SK-N-MC (cell line): ENCODE results near the gene KIAA0753.
"Not testable (repeated sequence)": the region's sequence is repeated elsewhere in the genome, so short reads cannot be mapped to it uniquely, and the experiment has no call there.

Source experiments
- DNase-seq: peaks from one replicate; pipeline ENCODE4 v3.0.0-alpha.2; 2011; ENCODE audit warnings: low read depth, low spot score
- H3K27ac ChIP-seq: fragments of 200-600 bp; sonication (generic); 2 replicates; pipeline ENCODE4 v1.5.1; 2016; ENCODE audit warnings: mixed run types
- H3K36me3 ChIP-seq: fragments of 200-600 bp; sonication (generic); 2 replicates; pipeline ENCODE4 v1.6.1; 2017; ENCODE audit warnings: antibody characterized with exemption, low read length, mixed read lengths; ENCODE audit not compliant: insufficient read depth
- H3K4me3 ChIP-seq: fragments of 200-600 bp; sonication (generic); 2 replicates; pipeline ENCODE4 v1.5.1; 2016
- H3K9ac ChIP-seq: fragments of 200-600 bp; sonication (generic); 2 replicates; pipeline ENCODE4 v1.8.0; 2017; ENCODE audit warnings: mixed run types, mixed read lengths; ENCODE audit not compliant: insufficient read length
- H3K9me3 ChIP-seq: fragments of 200-600 bp; sonication (generic); 2 replicates; pipeline ENCODE4 v1.6.1; 2017; ENCODE audit warnings: low read depth, mild to moderate bottlenecking, antibody characterized with exemption, low read length, moderate library complexity, mixed read lengths
- EZH2 ChIP-seq: fragments of 200-600 bp; sonication (generic); IDR thresholded peaks from one replicate; pipeline ENCODE4 v1.6.1; 2017; ENCODE audit warnings: antibody characterized with exemption
- FOXP2 ChIP-seq: optimal IDR thresholded peaks from 2 replicates; pipeline ENCODE3; 2011; ENCODE audit warnings: mild to moderate bottlenecking, moderate library complexity; ENCODE audit not compliant: insufficient read depth; ENCODE audit errors: extremely low read length, control extremely low read depth
- POLR2AphosphoS5 ChIP-seq: IDR thresholded peaks from 2 replicates; pipeline ENCODE4 v1.6.1; 2012; ENCODE audit warnings: mild to moderate bottlenecking, low read depth, low read length, borderline replicate concordance

Gene KIAA0753

DNA sequence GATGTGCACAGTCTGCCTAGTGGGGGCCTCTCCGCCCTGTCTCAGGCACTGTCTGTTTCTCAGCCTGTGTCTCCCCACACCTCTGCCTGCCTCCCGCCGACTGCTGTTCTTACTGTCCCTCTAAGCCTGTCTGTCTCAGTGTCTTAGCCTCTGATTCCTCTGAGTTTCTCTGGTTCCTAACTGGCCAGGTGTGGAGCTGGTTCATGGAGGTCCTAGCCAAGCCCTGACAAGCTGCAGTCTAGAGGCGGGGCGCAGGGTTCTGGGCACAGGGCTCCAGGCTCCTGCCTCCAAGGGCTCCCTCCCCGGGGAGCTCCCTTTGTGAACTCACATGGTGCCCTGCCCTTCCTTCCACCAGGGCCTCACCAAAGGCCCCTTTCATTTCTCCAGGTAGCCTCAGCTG lies 30.5 kb upstream of the KIAA0753 start:
- Histone ChIP-seq H3K4me3 (no peak overlapping the region), H3K27ac (no peak overlapping the region), H3K36me3 (no peaks in the 10 kb centered on the region), H3K9me3 (no peaks in the 10 kb centered on the region), H3K9ac (no peak overlapping the region)
- DNase-seq = no peak
- TF ChIP-seq FOXP2 (no peak), POLR2AphosphoS5 (no peak), EZH2 (no peak)

DNA sequence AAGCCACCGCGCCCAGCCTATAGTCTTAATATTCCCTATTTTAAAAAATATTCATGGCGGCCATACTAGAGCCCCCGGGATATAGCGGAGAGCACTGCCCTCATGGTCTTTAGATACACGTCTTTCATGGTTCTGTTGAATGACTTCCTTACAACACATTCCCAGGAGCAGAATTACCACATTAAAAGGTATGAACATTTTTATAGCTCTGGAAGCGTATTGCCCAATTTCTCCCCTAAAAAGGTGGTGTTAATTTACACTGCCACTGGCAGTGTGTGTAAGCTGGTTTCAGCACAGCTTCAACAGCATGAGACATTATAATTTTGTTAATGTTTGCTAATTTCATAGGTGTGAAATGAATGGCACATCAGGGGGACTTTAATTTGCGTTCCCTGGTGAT lies 30.1 kb upstream of the KIAA0753 start:
- Histone ChIP-seq H3K9ac (no peak overlapping the region), H3K9me3 (no peaks in the 10 kb centered on the region), H3K4me3 (no peak overlapping the region), H3K27ac (no peak overlapping the region), H3K36me3 (no peaks in the 10 kb centered on the region)
- TF ChIP-seq FOXP2 = no peak
- TF ChIP-seq POLR2AphosphoS5 = no peak
- no peak for TF ChIP-seq EZH2
- no peak for DNase-seq

GRCh38 chr17:6669479-6670212 lies 29.1 kb upstream of the KIAA0753 start:
- no peak for DNase-seq
- H3K36me3 ChIP-seq = no peaks in the 10 kb centered on the region
- H3K9ac ChIP-seq = no peak overlapping the region
- H3K27ac ChIP-seq = no peak overlapping the region
- no peaks in the 10 kb centered on the region for H3K9me3 ChIP-seq
- TF ChIP-seq POLR2AphosphoS5 = no peak
- TF ChIP-seq FOXP2 = no peak
- no peak for TF ChIP-seq EZH2
- no peak overlapping the region for H3K4me3 ChIP-seq

DNA sequence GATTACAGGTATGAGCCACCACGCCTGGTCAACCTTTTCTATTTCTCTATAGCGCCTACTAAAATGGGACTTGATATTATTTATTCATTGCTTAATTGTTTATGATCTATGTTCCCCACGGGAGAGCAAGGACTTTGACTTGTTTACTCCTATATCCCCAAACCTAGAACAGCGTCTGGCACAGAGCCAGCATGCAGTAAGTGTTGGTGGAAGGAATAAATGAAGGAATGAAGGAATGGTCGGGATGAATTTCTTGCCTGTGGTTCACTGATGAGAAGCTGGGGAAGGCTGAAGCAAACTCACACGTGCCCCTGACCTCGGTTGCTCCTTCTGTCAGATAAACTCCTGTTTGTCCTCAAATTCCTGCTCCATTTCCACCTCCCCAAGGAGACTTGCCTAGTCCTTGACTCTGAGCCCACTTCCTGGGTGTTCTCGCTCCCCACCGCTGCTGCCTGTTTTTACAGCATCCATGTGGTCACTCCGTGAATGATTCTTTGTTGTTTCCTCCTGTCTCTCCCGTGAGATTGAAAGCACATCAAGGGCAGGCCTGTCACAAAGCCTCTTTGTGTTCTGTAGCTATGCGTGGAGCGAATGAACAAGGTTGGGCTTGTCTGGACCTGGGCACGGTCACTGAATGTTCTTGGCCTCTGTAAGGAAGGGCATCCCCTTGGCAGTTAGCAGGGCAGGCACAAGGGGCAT lies 28.4 kb upstream of the KIAA0753 start:
- Histone ChIP-seq H3K9me3 (no peaks in the 10 kb centered on the region), H3K36me3 (no peaks in the 10 kb centered on the region), H3K9ac (no peak overlapping the region), H3K27ac (no peak overlapping the region), H3K4me3 (no peak overlapping the region)
- TF ChIP-seq EZH2 = no peak
- no peak for TF ChIP-seq FOXP2
- TF ChIP-seq POLR2AphosphoS5 = no peak
- no peak for DNase-seq

- TF ChIP-seq EZH2 (no peak), POLR2AphosphoS5 (no peak)
Observed at GRCh38 chr17:6668219-6668618, 27.7 kb upstream of the KIAA0753 start.

GRCh38 chr17:6667516-6667915 lies 27.0 kb upstream of the KIAA0753 start:
- Histone ChIP-seq H3K4me3 (no peak overlapping the region), H3K27ac (no peak overlapping the region), H3K9ac (no peak overlapping the region), H3K9me3 (no peaks in the 10 kb centered on the region), H3K36me3 (no peaks in the 10 kb centered on the region)
- no peak for TF ChIP-seq EZH2
- no peak for TF ChIP-seq FOXP2
- TF ChIP-seq POLR2AphosphoS5 = no peak
- DNase-seq = no peak

More at GRCh38 chr17:6668219-6668618, 27.7 kb upstream of the KIAA0753 start:
- Histone ChIP-seq H3K9me3 (no peaks in the 10 kb centered on the region), H3K4me3 (no peak overlapping the region), H3K27ac (no peak overlapping the region), H3K36me3 (no peaks in the 10 kb centered on the region), H3K9ac (no peak overlapping the region)
- no peak for DNase-seq

DNA sequence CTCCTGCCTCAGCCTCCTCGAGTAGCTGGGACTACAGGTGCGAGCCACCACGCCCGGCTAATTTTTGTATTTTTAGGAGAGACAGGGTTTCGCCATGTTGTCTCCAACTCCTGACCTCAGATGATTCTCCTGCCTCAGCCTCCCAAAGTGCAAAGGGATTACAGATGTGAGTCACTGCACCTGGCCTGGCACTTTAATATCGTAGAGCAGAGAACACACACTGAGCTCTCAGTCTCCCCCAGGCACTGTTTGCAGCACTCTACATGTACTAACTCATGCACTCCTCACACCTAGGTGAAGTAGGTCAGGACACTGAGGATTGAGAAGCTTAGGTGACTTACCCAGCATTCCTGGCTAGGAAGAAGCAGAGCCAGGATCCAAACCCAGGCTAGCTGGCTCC lies 26.0 kb upstream of the KIAA0753 start:
- Histone ChIP-seq H3K27ac (no peak overlapping the region), H3K36me3 (no peaks in the 10 kb centered on the region), H3K9ac (no peak overlapping the region), H3K4me3 (no peak overlapping the region), H3K9me3 (no peaks in the 10 kb centered on the region)
- DNase-seq = no peak
- TF ChIP-seq POLR2AphosphoS5 (no peak), EZH2 (no peak), FOXP2 (no peak)

GRCh38 chr17:6666077-6666521 lies 25.6 kb upstream of the KIAA0753 start:
- H3K9ac ChIP-seq = no peak overlapping the region
- no peak for TF ChIP-seq POLR2AphosphoS5
- TF ChIP-seq EZH2 = no peak
- no peak for TF ChIP-seq FOXP2
- no peak for DNase-seq

GRCh38 chr17:6663200-6663599 lies 22.7 kb upstream of the KIAA0753 start:
- H3K4me3 ChIP-seq, H3K9me3 ChIP-seq, H3K36me3 ChIP-seq, DNase-seq, H3K27ac ChIP-seq, H3K9ac ChIP-seq: not testable (repeated sequence)

More at GRCh38 chr17:6666077-6666521, 25.6 kb upstream of the KIAA0753 start:
- Histone ChIP-seq H3K4me3 (no peak overlapping the region), H3K27ac (no peak overlapping the region), H3K36me3 (no peaks in the 10 kb centered on the region), H3K9me3 (no peaks in the 10 kb centered on the region)
